IMR-90 (cell line): ENCODE results near the gene SPAG16. TPM values are rescaled to one million over a fixed set of nuclear protein-coding genes. Genes with fewer than 3 reads are reported as not detected.

Source experiments
- ATAC-seq: fragments of 200-7000 bp; cut with Tn5 transposase; 2 replicates; pipeline ENCODE4 v1.9.1; 2020; ENCODE audit warnings: low read depth, mild to moderate bottlenecking, moderate library complexity
- BruUV-seq: library from RNA; stranded (reverse); fragments of 400-500 nt; replicated peaks from 2 replicates; lab custom pipeline; 2021; lab: Mats Ljungman, UMichigan
- CTCF ChIA-PET: fragments of 300-600 bp; formaldehyde crosslinking; extraction: SDS; loops from one replicate; lab custom pipeline; 2021; ENCODE audit warnings: antibody characterized with exemption; lab: Yijun Ruan, JAX
- POLR2A ChIA-PET: fragments of 300-600 bp; sonication (Branson Sonifier 250); formaldehyde crosslinking; loops from one replicate; lab custom pipeline; 2022; ENCODE audit warnings: antibody characterized with exemption; ENCODE audit not compliant: unreplicated experiment; lab: Charles Lee
- DNase-seq: peaks from one replicate; pipeline ENCODE4 v3.0.0; 2013
- H2AFZ ChIP-seq: replicated peaks from 2 replicates; pipeline ENCODE3; 2013; ENCODE audit warnings: low read length, mild to moderate bottlenecking; ENCODE audit not compliant: poor library complexity
- H2AK5ac ChIP-seq: 2 replicates; pipeline ENCODE4 v1.6.1; 2013; ENCODE audit warnings: low read depth, low read length, inconsistent platforms
- H2AK9ac ChIP-seq: replicated peaks from 2 replicates; pipeline ENCODE3; 2013; ENCODE audit warnings: mild to moderate bottlenecking, low read depth, low read length, moderate library complexity; ENCODE audit not compliant: poor library complexity
- H2BK120ac ChIP-seq: 2 replicates; pipeline ENCODE4 v1.6.1; 2013; ENCODE audit warnings: low read depth, low read length, inconsistent platforms
- H2BK15ac ChIP-seq: 3 replicates; pipeline ENCODE4 v1.6.1; 2013; ENCODE audit warnings: low read depth, low read length, inconsistent platforms
- H2BK20ac ChIP-seq: 2 replicates; pipeline ENCODE4 v1.6.1; 2013; ENCODE audit warnings: low read depth, mild to moderate bottlenecking, inconsistent platforms, low read length, moderate library complexity
- H2BK5ac ChIP-seq: 2 replicates; pipeline ENCODE4 v1.6.1; 2013; ENCODE audit warnings: mild to moderate bottlenecking, low read depth, low read length, inconsistent platforms; ENCODE audit not compliant: poor library complexity, severe bottlenecking
- H3K14ac ChIP-seq: replicated peaks from 2 replicates; pipeline ENCODE4 v1.6.1; 2013; ENCODE audit warnings: low read depth, low read length, inconsistent platforms
- H3K18ac ChIP-seq: 2 replicates; pipeline ENCODE4 v1.6.1; 2013; ENCODE audit warnings: low read depth, low read length, control low read depth
- H3K23ac ChIP-seq: 2 replicates; pipeline ENCODE4 v1.6.1; 2013; ENCODE audit warnings: low read depth, low read length, inconsistent platforms
- H3K27ac ChIP-seq: 2 replicates; pipeline ENCODE4 v1.5.1; 2013; ENCODE audit warnings: mild to moderate bottlenecking, control low read depth, low read length; ENCODE audit not compliant: insufficient read depth
- H3K27me3 ChIP-seq: 2 replicates; pipeline ENCODE4 v1.6.1; 2013; ENCODE audit warnings: low read length; ENCODE audit not compliant: control insufficient read depth, insufficient read depth
- H3K36me3 ChIP-seq: 2 replicates; pipeline ENCODE4 v1.6.1; 2013; ENCODE audit warnings: low read length, mixed read lengths; ENCODE audit not compliant: control insufficient read depth, insufficient read depth
- H3K4ac ChIP-seq: 2 replicates; pipeline ENCODE4 v1.6.1; 2013; ENCODE audit warnings: low read depth, low read length, inconsistent platforms
- H3K4me1 ChIP-seq: 2 replicates; pipeline ENCODE4 v1.6.1; 2013; ENCODE audit warnings: low read length, mixed read lengths; ENCODE audit not compliant: control insufficient read depth, insufficient read depth
- H3K4me2 ChIP-seq: 2 replicates; pipeline ENCODE4 v1.6.1; 2013; ENCODE audit warnings: low read depth, mild to moderate bottlenecking, control low read depth, low read length, moderate library complexity
- H3K4me3 ChIP-seq: 2 replicates; pipeline ENCODE4 v1.5.1; 2013; ENCODE audit warnings: low read depth, mild to moderate bottlenecking, control low read depth, low read length, moderate library complexity; ENCODE audit not compliant: insufficient read depth
- H3K56ac ChIP-seq: 2 replicates; pipeline ENCODE4 v1.6.1; 2013; ENCODE audit warnings: low read length, inconsistent platforms; ENCODE audit not compliant: insufficient read depth; ENCODE audit errors: extremely low read depth
- H3K79me1 ChIP-seq, 2 experiments: 2 replicates each; pipeline ENCODE4 v1.6.1; 2013; ENCODE audit warnings: low read length in 2 of 2, inconsistent platforms in 1 of 2, low read depth in 1 of 2
- H3K9ac ChIP-seq: 2 replicates; pipeline ENCODE4 v1.6.1; 2013; ENCODE audit warnings: low read depth, low read length, control low read depth
- H3K9me1 ChIP-seq: 2 replicates; pipeline ENCODE4 v1.6.1; 2013; ENCODE audit warnings: low read length, inconsistent platforms; ENCODE audit not compliant: insufficient read depth
- H3K9me3 ChIP-seq: 2 replicates; pipeline ENCODE4 v1.6.1; 2013; ENCODE audit warnings: low read length; ENCODE audit not compliant: control insufficient read depth, insufficient read depth
- H4K20me1 ChIP-seq: 2 replicates; pipeline ENCODE4 v1.6.1; 2013; ENCODE audit warnings: low read length, inconsistent platforms; ENCODE audit not compliant: insufficient read depth
- H4K5ac ChIP-seq: 2 replicates; pipeline ENCODE4 v1.6.1; 2013; ENCODE audit warnings: mild to moderate bottlenecking, low read depth, low read length, control low read depth
- H4K8ac ChIP-seq, 2 experiments: 2 replicates each; pipeline ENCODE4 v1.6.1; 2013; ENCODE audit warnings: low read depth in 2 of 2, low read length in 2 of 2, control low read depth in 1 of 2, inconsistent platforms in 1 of 2
- H4K91ac ChIP-seq: 2 replicates; pipeline ENCODE4 v1.6.1; 2013; ENCODE audit warnings: low read depth, low read length, inconsistent platforms; ENCODE audit not compliant: insufficient read depth
- BHLHE40 ChIP-seq: fragments of 150-350 bp; IDR thresholded peaks from 2 replicates; pipeline ENCODE4 v1.6.1; 2016; ENCODE audit warnings: mild to moderate bottlenecking, low read depth, low read length
- CEBPB ChIP-seq: IDR thresholded peaks from 2 replicates; pipeline ENCODE4 v1.6.1; 2012; ENCODE audit warnings: low read depth, low read length, improper control_type of control experiment
- CHD1 ChIP-seq: IDR thresholded peaks from 2 replicates; pipeline ENCODE4 v1.6.1; 2012; ENCODE audit warnings: low read depth, low read length, improper control_type of control experiment
- CTCF ChIP-seq: conservative IDR thresholded peaks from 2 replicates; pipeline ENCODE4 v1.5.1; 2012; ENCODE audit warnings: mild to moderate bottlenecking, low read depth, low read length, improper control_type of control experiment
- ELK1 ChIP-seq: fragments of 150-350 bp; IDR thresholded peaks from 2 replicates; pipeline ENCODE4 v1.6.1; 2016; ENCODE audit warnings: low read depth, mild to moderate bottlenecking, low read length, moderate library complexity, borderline replicate concordance
- FOS ChIP-seq: fragments of 150-350 bp; IDR thresholded peaks from 2 replicates; pipeline ENCODE4 v1.6.1; 2016; ENCODE audit warnings: low read depth, low read length
- MAFK ChIP-seq: IDR thresholded peaks from 2 replicates; pipeline ENCODE4 v1.6.1; 2012; ENCODE audit warnings: low read depth, low read length, improper control_type of control experiment
- MXI1 ChIP-seq: IDR thresholded peaks from 2 replicates; pipeline ENCODE4 v1.6.1; 2012; ENCODE audit warnings: low read depth, mild to moderate bottlenecking, low read length, moderate library complexity, borderline replicate concordance
- NFE2L2 ChIP-seq: fragments of 150-350 bp; IDR thresholded peaks from 2 replicates; pipeline ENCODE4 v1.6.1; 2016; ENCODE audit warnings: low read depth, mild to moderate bottlenecking, low read length
- POLR2A ChIP-seq: IDR thresholded peaks from 2 replicates; pipeline ENCODE4 v1.6.1; 2012; ENCODE audit warnings: mild to moderate bottlenecking, low read depth, low read length
- RCOR1 ChIP-seq: IDR thresholded peaks from 2 replicates; pipeline ENCODE4 v1.6.1; 2012; ENCODE audit warnings: mild to moderate bottlenecking, low read length, improper control_type of control experiment; ENCODE audit not compliant: insufficient replicate concordance
- WGBS, 2 experiments: methylation state at CpG; one replicate each; pipeline versions ENCODE4 v1.1.5 to v1.1.7; 2013; ENCODE audit warnings: missing lambda C conversion rate in 2 of 2; ENCODE audit not compliant: insufficient read length in 1 of 2; ENCODE audit errors: extremely low coverage in 2 of 2; 5-methylcytosine and 5-hydroxymethylcytosine counted together
- dilution Hi-C: fragments of 300-500 bp; cut with HindIII; formaldehyde crosslinking; loops from one replicate; pipeline ENCODE4 v1.14.3; 2018; ENCODE audit warnings: low sequenced_read_pairs; ENCODE audit not compliant: unreplicated experiment
- in situ Hi-C: fragments of 300-500 bp; cut with MboI; formaldehyde crosslinking; loops from 3 replicates; pipeline ENCODE4 v1.14.3; 2019; ENCODE audit warnings: low sequenced_read_pairs, inconsistent platforms, mixed read lengths
- intact Hi-C: fragments of 100-400 bp; cut with micrococcal nuclease; formaldehyde crosslinking; loops from 2 replicates; pipeline ENCODE4 v1.10.0; 2022
- polyA plus RNA-seq, 3 experiments: library from polyadenylated mRNA; depleted of rRNA; stranded (reverse); fragments of >200 nt; gene quantifications; 2 replicates each; pipeline ENCODE4 v1.2.3, GENCODE V29; 2012; ENCODE audit warnings: low replicate concordance in 1 of 3
- total RNA-seq: library from RNA; depleted of rRNA; stranded (reverse); fragments of >200 nt; gene quantifications from 2 replicates; pipeline ENCODE4 v1.2.3, GENCODE V29; 2012

Gene SPAG16
- total and polyA plus RNA-seq, 2 of the 4 experiments (the other 2 are of a cell fraction): 7.3 to 13.5 TPM

- no peak for TF ChIP-seq RCOR1
- TF ChIP-seq MAFK: no peak
- no peak for TF ChIP-seq NFE2L2
- TF ChIP-seq FOS: no peak
- TF ChIP-seq ELK1: no peak
- TF ChIP-seq POLR2A: no peak
- TF ChIP-seq CHD1: no peak
- TF ChIP-seq CEBPB: no peak
- no peak for TF ChIP-seq MXI1
- TF ChIP-seq CTCF: no peak
- TF ChIP-seq BHLHE40: no peak
- DNase-seq: no peak
- H3K4ac ChIP-seq: no peak overlapping the region
- H3K79me1 ChIP-seq: no peaks in the 10 kb centered on the region
- no peak overlapping the region for H2AK5ac ChIP-seq
- in situ Hi-C loops: no loop called here
- H4K8ac ChIP-seq: no peak overlapping the region
- H3K9me1 ChIP-seq: no peaks in the 10 kb centered on the region
- no peak overlapping the region for H3K56ac ChIP-seq
- ChIA-PET CTCF (no interaction called here), POLR2A (no interaction called here)
- H3K14ac ChIP-seq: no peak overlapping the region
- H3K27me3 ChIP-seq: no peaks in the 10 kb centered on the region
- no peaks in the 10 kb centered on the region for H4K20me1 ChIP-seq
- no TSS peak for BruUV-seq
- no peak overlapping the region for H3K23ac ChIP-seq
- H3K18ac ChIP-seq: no peak overlapping the region
- H2AFZ ChIP-seq: no peak overlapping the region
- no peak overlapping the region for H2AK9ac ChIP-seq
- WGBS, 2 experiments: no CpG with 5 or more reads among the region's 6 CpGs
- no peak overlapping the region for H4K5ac ChIP-seq
- no peaks in the 10 kb centered on the region for H3K36me3 ChIP-seq
- no peak overlapping the region for H4K91ac ChIP-seq
- no peak overlapping the region for H3K27ac ChIP-seq
- H3K4me1 ChIP-seq: no peaks in the 10 kb centered on the region
- H2BK15ac ChIP-seq: no peak overlapping the region
- no peak overlapping the region for H3K4me2 ChIP-seq
- no peak overlapping the region for H2BK5ac ChIP-seq
- H3K9ac ChIP-seq: no peak overlapping the region
- dilution Hi-C loops: no loop called here
- H3K4me3 ChIP-seq: no peak overlapping the region
- no peaks in the 10 kb centered on the region for H3K9me3 ChIP-seq
- intact Hi-C loops: no loop called here
- H2BK20ac ChIP-seq: no peak overlapping the region
- no peak overlapping the region for H2BK120ac ChIP-seq
- ATAC-seq: no peak
Measured at GRCh38 chr2:214075456-214075855, 791.2 kb downstream of the SPAG16 start.
